Tibial nerve (tissue), 4 donors: ENCODE results near the gene ZNF157.

ENCODE experiments used
- EP300 ChIP-seq, 2 donors: sonication (generic); formaldehyde crosslinking; IDR thresholded peaks; one replicate each; pipeline ENCODE4 v1.6.1; 2017; ENCODE audit warnings: antibody characterized with exemption in 2 of 2, mild to moderate bottlenecking in 1 of 2
- POLR2A ChIP-seq, 2 donors: fragments of 450-650 bp; IDR thresholded peaks; one replicate each; pipeline ENCODE4 v1.6.1; 2017; ENCODE audit warnings: antibody characterized with exemption in 2 of 2, mild to moderate bottlenecking in 2 of 2, moderate library complexity in 2 of 2
- TF ChIP-seq, protein P1 (sequence below), 5 experiments: fragments of 200-600 bp in 3 of 5; fragments of 450-650 bp in 2 of 5; sonication (generic) in 3 of 5; IDR thresholded peaks; one replicate each; pipeline ENCODE4 v1.5.1; 2016 to 2019; ENCODE audit warnings: antibody characterized with exemption in 5 of 5, mild to moderate bottlenecking in 3 of 5, moderate library complexity in 2 of 5

DNA sequence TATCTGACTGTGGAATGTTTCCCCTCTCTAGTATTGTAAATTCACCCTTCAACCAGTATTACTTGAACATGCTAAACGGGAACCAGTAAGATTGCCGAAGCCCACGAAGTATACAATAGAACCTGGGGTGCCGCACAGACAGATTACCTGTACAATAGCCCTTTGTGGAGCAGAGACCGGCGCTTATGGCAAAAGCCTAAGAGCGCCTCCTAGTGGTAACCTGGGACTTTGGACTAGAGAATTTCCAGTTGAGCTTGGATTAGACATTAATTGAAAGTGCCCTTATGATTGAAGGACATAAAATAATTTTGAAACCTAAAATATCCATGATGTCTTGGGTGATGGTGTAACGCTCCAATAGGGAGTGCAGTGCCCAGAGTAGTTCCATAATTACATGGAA lies 14.1 kb downstream of the ZNF157 start:
- TF ChIP-seq, protein P1, sequence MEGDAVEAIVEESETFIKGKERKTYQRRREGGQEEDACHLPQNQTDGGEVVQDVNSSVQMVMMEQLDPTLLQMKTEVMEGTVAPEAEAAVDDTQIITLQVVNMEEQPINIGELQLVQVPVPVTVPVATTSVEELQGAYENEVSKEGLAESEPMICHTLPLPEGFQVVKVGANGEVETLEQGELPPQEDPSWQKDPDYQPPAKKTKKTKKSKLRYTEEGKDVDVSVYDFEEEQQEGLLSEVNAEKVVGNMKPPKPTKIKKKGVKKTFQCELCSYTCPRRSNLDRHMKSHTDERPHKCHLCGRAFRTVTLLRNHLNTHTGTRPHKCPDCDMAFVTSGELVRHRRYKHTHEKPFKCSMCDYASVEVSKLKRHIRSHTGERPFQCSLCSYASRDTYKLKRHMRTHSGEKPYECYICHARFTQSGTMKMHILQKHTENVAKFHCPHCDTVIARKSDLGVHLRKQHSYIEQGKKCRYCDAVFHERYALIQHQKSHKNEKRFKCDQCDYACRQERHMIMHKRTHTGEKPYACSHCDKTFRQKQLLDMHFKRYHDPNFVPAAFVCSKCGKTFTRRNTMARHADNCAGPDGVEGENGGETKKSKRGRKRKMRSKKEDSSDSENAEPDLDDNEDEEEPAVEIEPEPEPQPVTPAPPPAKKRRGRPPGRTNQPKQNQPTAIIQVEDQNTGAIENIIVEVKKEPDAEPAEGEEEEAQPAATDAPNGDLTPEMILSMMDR (IDR thresholded peaks at IDR 0.05), result peak; percentile 60 to 73 (median 62)
- TF ChIP-seq POLR2A (IDR thresholded peaks at IDR 0.05), result no peak
- peak in 1 of 2 donors; percentile 26 for TF ChIP-seq EP300 (IDR thresholded peaks at IDR 0.05)
